Ovary (tissue), 3 donors: ENCODE measurements around the gene B3GALNT2.

ENCODE experiments used
- CTCF ChIP-seq, 3 donors: fragments of 450-650 bp in 2 of 3; fragments of 200-600 bp in 1 of 3; IDR thresholded peaks; one replicate each; pipeline versions ENCODE4 v1.5.1 to v1.8.0; 2016 to 2022; ENCODE audit warnings: antibody characterized with exemption in 3 of 3, mild to moderate bottlenecking in 1 of 3
- EP300 ChIP-seq: sonication (generic); formaldehyde crosslinking; IDR thresholded peaks from one replicate; pipeline ENCODE4 v1.6.1; 2017; ENCODE audit warnings: antibody characterized with exemption
- POLR2A ChIP-seq: fragments of 450-650 bp; IDR thresholded peaks from one replicate; pipeline ENCODE4 v1.6.1; 2017; ENCODE audit warnings: antibody characterized with exemption, mild to moderate bottlenecking, moderate library complexity
- donor health status: DM: no; HTN: no; CAD: no.

- TF ChIP-seq CTCF (IDR thresholded peaks at IDR 0.05) (no peak), POLR2A (no peak), EP300 (no peak)
Measured at GRCh38 chr1:235401251-235401650, 103.0 kb downstream of the B3GALNT2 start.
